Measurements from ENCODE around the gene GABRG3. TPM values are rescaled to one million over a fixed set of nuclear protein-coding genes. Genes with fewer than 3 reads are reported as not detected.

The GABRG3 gene
- polyA plus RNA-seq, 6 donors from 2014 or later = not detected

DNA sequence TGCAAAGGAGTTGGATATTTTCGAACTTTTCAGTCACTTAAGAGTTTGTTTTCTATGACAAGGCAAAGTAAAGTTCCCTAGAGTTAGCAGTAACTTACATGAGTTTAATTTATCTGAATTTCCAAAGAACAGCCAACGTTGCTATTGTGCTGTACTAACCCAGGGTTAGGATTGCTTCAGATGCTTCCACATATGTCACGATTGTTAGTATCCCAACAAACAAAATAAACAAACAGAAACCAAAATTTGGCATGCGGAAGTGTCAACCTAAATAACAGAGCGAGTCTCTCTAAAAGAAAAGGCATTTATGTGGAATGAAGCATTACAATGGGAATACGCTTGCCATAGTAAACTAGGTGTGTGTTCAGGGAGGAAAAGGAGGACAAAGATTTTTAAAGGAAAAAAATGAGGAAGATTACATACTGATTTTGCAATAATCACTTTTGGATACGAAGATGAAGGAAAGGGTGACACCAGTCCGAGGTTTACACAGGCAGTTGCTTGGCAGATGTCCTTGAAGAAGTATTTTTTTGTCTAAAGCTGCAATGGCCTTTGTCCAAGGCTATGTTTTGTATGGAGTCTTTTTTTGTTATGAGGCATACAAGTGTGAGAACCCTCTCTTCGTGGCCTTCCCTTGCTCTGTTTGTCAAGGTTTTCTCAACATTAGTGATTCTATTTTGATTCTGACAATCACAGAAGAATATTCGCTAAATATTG lies 267.9 kb downstream of the GABRG3 start:
- Mint-ChIP-seq H3K36me3 (no peaks in the 10 kb centered on the region), H3K9me3 (peaks cover 0 to 10% (median 4%) of the 10 kb centered on the region in 7 donors), H3K4me3 (no peak overlapping the region), H3K27ac (no peak overlapping the region), H3K27me3 (no peaks in the 10 kb centered on the region), H3K4me1 (no peaks in the 10 kb centered on the region)
- ATAC-seq (ENCODE audit: low read depth in 2 of 2) (no peak), DNase-seq (no peak)

- Mint-ChIP-seq H3K27me3 (no peaks in the 10 kb centered on the region), H3K27ac (no peak overlapping the region), H3K4me1 (no peaks in the 10 kb centered on the region), H3K36me3 (no peaks in the 10 kb centered on the region), H3K9me3 (peaks cover 0 to 7% (median 3%) of the 10 kb centered on the region in 7 donors), H3K4me3 (no peak overlapping the region)
- DNase-seq (no peak), ATAC-seq (ENCODE audit: low read depth in 2 of 2) (no peak)
These were observed 271.0 kb downstream of the GABRG3 start for GRCh38 chr15:27241943-27242342.

DNA sequence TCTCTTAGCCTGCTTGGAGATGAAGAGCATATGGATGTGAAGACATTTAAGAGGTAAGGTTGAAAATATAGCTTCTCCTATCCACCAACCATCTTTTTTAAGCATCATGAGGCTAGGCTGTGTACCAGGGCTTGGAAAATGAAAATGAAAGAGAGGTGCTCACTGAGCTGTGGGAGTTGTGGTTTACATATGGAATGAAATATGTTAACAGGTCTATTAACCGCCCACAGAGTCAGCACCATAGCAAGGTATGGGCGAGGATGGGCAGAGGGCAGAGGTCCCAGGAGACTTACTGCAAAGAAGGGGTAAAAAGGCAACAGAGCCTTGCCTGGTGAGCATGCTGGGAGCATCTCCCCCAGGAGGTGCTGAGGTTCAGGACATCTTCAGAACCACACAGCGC lies 273.1 kb downstream of the GABRG3 start:
- Mint-ChIP-seq H3K4me1 (no peaks in the 10 kb centered on the region), H3K36me3 (no peaks in the 10 kb centered on the region), H3K27me3 (no peaks in the 10 kb centered on the region), H3K27ac (no peak overlapping the region), H3K9me3 (peaks cover 0 to 9% (median 5%) of the 10 kb centered on the region in 7 donors), H3K4me3 (no peak overlapping the region)
- DNase-seq = no peak
- ATAC-seq (ENCODE audit: low read depth in 2 of 2) = no peak

DNA sequence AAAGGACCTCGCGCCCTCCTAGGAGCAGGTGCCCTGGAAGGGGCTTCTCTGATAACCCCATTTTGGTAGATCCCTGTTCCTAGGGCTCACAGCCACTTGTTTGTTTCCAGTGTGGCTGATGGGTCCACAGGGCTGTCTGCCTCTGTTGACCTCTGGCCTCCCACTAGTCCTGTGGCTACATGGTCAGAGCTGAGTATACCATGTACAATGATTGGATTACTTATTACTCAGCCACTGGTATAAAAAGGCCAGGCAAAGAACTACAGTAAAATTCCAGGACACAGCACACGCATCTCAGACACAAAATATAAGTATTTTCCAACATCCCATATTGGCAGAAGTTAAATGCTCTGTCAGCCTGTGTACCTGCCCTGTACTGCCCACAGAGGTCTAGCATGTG lies 277.3 kb downstream of the GABRG3 start:
- ATAC-seq (ENCODE audit: low read depth in 2 of 2) (no peak), DNase-seq (no peak)
- Mint-ChIP-seq H3K27ac (peak overlapping the region in 1 of 6 donors; percentile 60), H3K27me3 (no peaks in the 10 kb centered on the region), H3K4me1 (no peaks in the 10 kb centered on the region), H3K4me3 (no peak overlapping the region), H3K36me3 (no peaks in the 10 kb centered on the region), H3K9me3 (peaks cover 3 to 12% (median 5%) of the 10 kb centered on the region in 7 donors)

DNA sequence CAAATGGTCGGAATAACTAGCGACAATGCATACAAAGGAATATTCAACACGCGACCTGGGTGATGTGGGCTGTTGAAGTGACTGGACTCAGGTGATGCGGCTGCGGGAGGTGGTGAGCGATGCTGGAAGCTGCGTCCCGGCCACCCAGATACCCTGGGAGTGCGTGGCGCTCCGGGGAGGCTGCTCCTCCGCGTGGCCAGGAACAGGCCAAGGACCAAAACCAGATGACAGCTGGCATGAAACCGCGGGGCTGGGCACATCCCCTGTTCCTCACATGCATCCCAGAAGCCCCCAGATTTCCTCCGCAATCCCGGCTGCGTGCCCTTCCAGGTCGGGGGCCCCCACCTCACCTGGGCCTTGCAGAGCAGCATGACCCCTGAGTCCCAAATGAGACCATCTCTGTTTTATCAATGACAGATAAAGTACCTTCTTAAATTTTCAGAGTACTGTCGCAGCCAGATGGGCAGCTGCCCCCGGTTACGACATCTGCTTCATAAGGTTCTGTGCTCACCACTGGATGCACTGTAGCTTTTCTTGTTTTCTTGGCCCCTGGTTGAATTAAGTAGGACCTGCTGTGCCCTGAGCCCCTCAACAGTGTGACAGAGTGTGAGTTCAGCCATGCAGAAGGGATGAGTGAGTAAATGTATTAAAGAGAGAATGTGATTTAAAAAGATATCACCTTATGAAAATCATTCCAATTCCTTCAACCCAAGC lies 278.2 kb downstream of the GABRG3 start:
- no peaks in the 10 kb centered on the region for H3K4me1 Mint-ChIP-seq
- no peak for DNase-seq
- no peaks in the 10 kb centered on the region for H3K27me3 Mint-ChIP-seq
- ATAC-seq (ENCODE audit: low read depth in 2 of 2) = no peak
- H3K4me3 Mint-ChIP-seq = no peak overlapping the region
- peak overlapping the region in 2 of 6 donors; percentile 38 to 79 for H3K27ac Mint-ChIP-seq
- H3K36me3 Mint-ChIP-seq = no peaks in the 10 kb centered on the region
- H3K9me3 Mint-ChIP-seq = peaks cover 3 to 12% (median 5%) of the 10 kb centered on the region in 7 donors

- Mint-ChIP-seq H3K4me1 (no peaks in the 10 kb centered on the region), H3K27ac (no peak overlapping the region), H3K36me3 (no peaks in the 10 kb centered on the region), H3K4me3 (peak overlapping the region in 1 of 8 donors; percentile 52), H3K27me3 (no peaks in the 10 kb centered on the region), H3K9me3 (peaks cover 3 to 16% (median 5%) of the 10 kb centered on the region in 7 donors)
- DNase-seq (no peak), ATAC-seq (ENCODE audit: low read depth in 2 of 2) (no peak)
These were observed 278.8 kb downstream of the GABRG3 start for GRCh38 chr15:27249760-27250109.

- H3K36me3 Mint-ChIP-seq = no peaks in the 10 kb centered on the region
- DNase-seq (no peak), ATAC-seq (ENCODE audit: low read depth in 2 of 2) (no peak)
- H3K27me3 Mint-ChIP-seq = no peaks in the 10 kb centered on the region
- H3K4me3 Mint-ChIP-seq = no peak overlapping the region
- H3K4me1 Mint-ChIP-seq = no peaks in the 10 kb centered on the region
- H3K9me3 Mint-ChIP-seq = peaks cover 3 to 17% (median 5%) of the 10 kb centered on the region in 7 donors
- H3K27ac Mint-ChIP-seq = no peak overlapping the region
These were observed 279.2 kb downstream of the GABRG3 start for GRCh38 chr15:27250223-27250622.

DNA sequence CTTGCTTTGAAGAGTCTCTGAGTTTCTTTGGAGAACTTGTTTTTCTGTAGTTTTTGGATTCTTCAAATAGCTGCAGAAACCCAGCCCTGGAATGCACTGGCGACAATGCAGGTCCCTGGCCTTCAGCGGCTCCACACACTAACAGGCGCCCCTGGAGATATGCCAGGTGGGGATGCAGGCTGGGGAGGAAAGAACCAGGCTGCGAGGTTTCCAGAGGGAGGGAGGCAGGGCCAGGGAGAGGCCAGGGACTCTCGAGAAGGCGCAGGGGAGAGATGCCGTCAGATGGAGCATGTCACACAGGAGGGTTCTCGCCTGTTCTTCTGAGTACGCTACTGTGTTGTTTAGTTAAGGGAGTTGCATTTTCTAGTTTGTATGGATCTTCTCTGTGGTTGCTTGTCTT lies 283.1 kb downstream of the GABRG3 start:
- Mint-ChIP-seq H3K36me3 (no peaks in the 10 kb centered on the region), H3K4me3 (no peak overlapping the region), H3K9me3 (peaks cover 3 to 12% (median 5%) of the 10 kb centered on the region in 7 donors), H3K27me3 (peaks cover 0 to 6% (median 0%) of the 10 kb centered on the region in 3 donors), H3K27ac (no peak overlapping the region), H3K4me1 (no peaks in the 10 kb centered on the region)
- ATAC-seq (ENCODE audit: low read depth in 2 of 2) (no peak), DNase-seq (no peak)

GRCh38 chr15:27254801-27255200 lies 283.8 kb downstream of the GABRG3 start:
- ATAC-seq (ENCODE audit: low read depth in 2 of 2) (no peak), DNase-seq (no peak)
- no peaks in the 10 kb centered on the region for H3K36me3 Mint-ChIP-seq
- H3K4me1 Mint-ChIP-seq = no peaks in the 10 kb centered on the region
- H3K4me3 Mint-ChIP-seq = no peak overlapping the region
- H3K27me3 Mint-ChIP-seq = peaks cover 0 to 6% (median 0%) of the 10 kb centered on the region in 3 donors
- peaks cover 0 to 19% (median 7%) of the 10 kb centered on the region in 7 donors for H3K9me3 Mint-ChIP-seq
- no peak overlapping the region for H3K27ac Mint-ChIP-seq

DNA sequence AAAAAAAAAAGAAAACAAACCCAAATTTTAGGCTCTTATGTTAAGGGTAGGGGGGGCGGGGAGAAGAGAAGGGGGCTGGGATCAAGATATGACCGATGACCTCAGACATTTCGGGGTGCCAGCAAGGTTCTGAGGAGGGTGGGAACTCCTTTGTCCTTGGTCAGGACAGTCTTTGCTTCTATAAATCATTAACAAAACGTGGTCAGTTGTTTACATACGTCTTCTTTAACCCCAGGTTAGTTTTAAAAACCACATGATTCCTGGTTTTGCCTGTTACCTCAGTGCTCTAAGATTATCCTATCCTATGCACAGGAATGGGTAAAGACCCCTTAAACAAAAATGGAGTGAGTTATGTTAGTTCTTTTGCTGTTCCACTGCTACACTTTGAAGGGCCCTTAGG lies 285.5 kb downstream of the GABRG3 start:
- Mint-ChIP-seq H3K4me1 (no peaks in the 10 kb centered on the region), H3K27me3 (peaks cover 0 to 6% (median 0%) of the 10 kb centered on the region in 3 donors), H3K36me3 (no peaks in the 10 kb centered on the region), H3K9me3 (peaks cover 0 to 20% (median 7%) of the 10 kb centered on the region in 7 donors), H3K27ac (no peak overlapping the region), H3K4me3 (no peak overlapping the region)
- DNase-seq (no peak), ATAC-seq (ENCODE audit: low read depth in 2 of 2) (no peak)

DNA sequence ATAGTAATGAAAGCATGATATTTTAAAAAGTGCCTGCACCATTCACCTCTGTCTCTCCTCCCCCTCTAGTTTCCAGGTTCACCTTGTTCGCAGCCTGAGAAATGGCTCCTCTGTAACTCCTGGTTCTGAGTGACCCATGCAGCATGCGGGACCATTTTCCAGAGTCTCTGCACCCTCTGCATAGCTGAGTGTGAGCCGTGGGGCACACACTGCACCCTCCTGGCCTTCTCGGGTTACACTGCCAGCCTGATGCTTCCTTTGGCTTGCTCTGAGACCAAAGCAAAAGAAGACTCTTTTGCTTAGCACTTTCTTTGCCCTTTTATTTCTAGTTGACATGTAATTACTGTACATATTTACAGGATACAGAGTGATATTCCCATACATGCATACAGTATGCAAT lies 287.3 kb downstream of the GABRG3 start:
- Mint-ChIP-seq H3K36me3 (no peaks in the 10 kb centered on the region), H3K4me1 (no peaks in the 10 kb centered on the region), H3K27me3 (peaks cover 0 to 6% (median 0%) of the 10 kb centered on the region in 3 donors), H3K4me3 (no peak overlapping the region), H3K27ac (no peak overlapping the region), H3K9me3 (peaks cover 0 to 20% (median 7%) of the 10 kb centered on the region in 7 donors)
- DNase-seq (no peak), ATAC-seq (ENCODE audit: low read depth in 2 of 2) (no peak)

DNA sequence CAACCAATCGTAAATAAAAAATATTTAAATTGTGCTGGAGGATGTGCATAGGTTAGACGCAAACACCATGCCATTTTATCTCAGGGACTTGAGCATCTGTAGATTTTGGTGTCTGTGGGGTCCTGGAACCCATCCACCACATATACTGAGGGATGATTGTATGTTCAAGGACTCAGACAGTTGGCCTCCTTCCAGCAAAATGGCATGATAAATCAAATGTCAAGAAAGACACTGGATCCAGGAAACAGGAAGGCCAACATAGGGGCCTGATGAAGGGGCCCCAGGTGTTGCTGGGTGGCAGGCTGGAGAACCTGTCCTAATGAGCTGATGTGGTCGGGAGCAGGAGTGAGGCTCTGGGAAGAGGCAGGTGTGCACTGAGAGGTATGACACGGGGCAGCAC lies 289.5 kb downstream of the GABRG3 start:
- H3K36me3 Mint-ChIP-seq = no peaks in the 10 kb centered on the region

GRCh38 chr15:27268923-27269322 lies 297.9 kb downstream of the GABRG3 start:
- Mint-ChIP-seq H3K36me3 (no peaks in the 10 kb centered on the region), H3K9me3 (peaks cover 9 to 25% (median 19%) of the 10 kb centered on the region in 7 donors), H3K27ac (no peak overlapping the region), H3K4me3 (no peak overlapping the region), H3K27me3 (no peaks in the 10 kb centered on the region), H3K4me1 (no peaks in the 10 kb centered on the region)
- no peak for DNase-seq
- no peak for ATAC-seq (ENCODE audit: low read depth in 2 of 2)

More for the DNA sequence above, 289.5 kb downstream of the GABRG3 start:
- no peak for DNase-seq
- Mint-ChIP-seq H3K27me3 (peaks cover 0 to 6% (median 0%) of the 10 kb centered on the region in 3 donors), H3K4me3 (no peak overlapping the region), H3K27ac (no peak overlapping the region), H3K4me1 (no peaks in the 10 kb centered on the region), H3K9me3 (peaks cover 2 to 20% (median 10%) of the 10 kb centered on the region in 7 donors)
- ATAC-seq (ENCODE audit: low read depth in 2 of 2) = no peak

- Mint-ChIP-seq H3K27ac (no peak overlapping the region), H3K36me3 (no peaks in the 10 kb centered on the region), H3K27me3 (no peaks in the 10 kb centered on the region), H3K4me1 (no peaks in the 10 kb centered on the region), H3K9me3 (peaks cover 9 to 19% (median 17%) of the 10 kb centered on the region in 7 donors), H3K4me3 (no peak overlapping the region)
- ATAC-seq (ENCODE audit: low read depth in 2 of 2) = no peak
- no peak for DNase-seq
These were observed 300.3 kb downstream of the GABRG3 start for GRCh38 chr15:27271258-27271657.

All from naive B cell (primary cell).